ENCODE measurements around the gene KDM2B.

DNA sequence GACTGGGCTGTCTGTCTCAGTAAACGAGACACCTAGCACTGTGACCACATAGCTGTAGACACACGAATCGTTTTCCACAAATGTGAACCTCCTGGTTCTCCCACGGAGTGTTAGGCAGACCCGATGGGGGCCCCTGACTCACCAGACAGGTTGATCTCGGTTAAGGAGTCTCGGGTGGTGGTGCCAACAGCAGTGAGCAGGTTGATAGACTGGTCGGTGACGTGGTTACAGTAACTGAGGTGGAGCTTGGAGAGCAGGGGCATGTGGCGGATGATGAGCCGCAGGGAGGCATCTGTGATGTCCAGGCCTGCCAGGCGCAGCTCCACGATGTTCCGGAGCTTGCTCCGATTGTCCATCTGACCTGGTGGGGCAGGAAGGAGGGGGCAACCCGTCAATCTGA is 141.1 kb downstream of the KDM2B start:
- no peak for TF ChIP-seq EZH2 (IDR thresholded peaks at IDR 0.05; ENCODE audit: borderline replicate concordance, low read length)
- TF ChIP-seq, protein P1, sequence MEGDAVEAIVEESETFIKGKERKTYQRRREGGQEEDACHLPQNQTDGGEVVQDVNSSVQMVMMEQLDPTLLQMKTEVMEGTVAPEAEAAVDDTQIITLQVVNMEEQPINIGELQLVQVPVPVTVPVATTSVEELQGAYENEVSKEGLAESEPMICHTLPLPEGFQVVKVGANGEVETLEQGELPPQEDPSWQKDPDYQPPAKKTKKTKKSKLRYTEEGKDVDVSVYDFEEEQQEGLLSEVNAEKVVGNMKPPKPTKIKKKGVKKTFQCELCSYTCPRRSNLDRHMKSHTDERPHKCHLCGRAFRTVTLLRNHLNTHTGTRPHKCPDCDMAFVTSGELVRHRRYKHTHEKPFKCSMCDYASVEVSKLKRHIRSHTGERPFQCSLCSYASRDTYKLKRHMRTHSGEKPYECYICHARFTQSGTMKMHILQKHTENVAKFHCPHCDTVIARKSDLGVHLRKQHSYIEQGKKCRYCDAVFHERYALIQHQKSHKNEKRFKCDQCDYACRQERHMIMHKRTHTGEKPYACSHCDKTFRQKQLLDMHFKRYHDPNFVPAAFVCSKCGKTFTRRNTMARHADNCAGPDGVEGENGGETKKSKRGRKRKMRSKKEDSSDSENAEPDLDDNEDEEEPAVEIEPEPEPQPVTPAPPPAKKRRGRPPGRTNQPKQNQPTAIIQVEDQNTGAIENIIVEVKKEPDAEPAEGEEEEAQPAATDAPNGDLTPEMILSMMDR (conservative IDR thresholded peaks at IDR 0.05 in 1 of 2, IDR thresholded peaks at IDR 0.05 in 1 of 2; ENCODE audit: extremely low read depth in 1 of 2, insufficient read depth in 1 of 2, low read depth in 1 of 2, low read length in 2 of 2) = no peak
